Measurements from ENCODE around the gene LYRM4.

The LYRM4 gene

GRCh38 chr6:5202941-5203340, 57.8 kb downstream of the LYRM4 start:
- in situ Hi-C loops (cut with HindIII; ENCODE audit: low pct_ligation_motif_present, low sequenced_read_pairs) = no loop called here

GRCh38 chr6:5202206-5202605, 58.5 kb downstream of the LYRM4 start:
- no peak overlapping the region for H3K4me3 ChIP-seq (ENCODE audit: low read depth, low read length)
- in situ Hi-C loops (cut with HindIII; ENCODE audit: low pct_ligation_motif_present, low sequenced_read_pairs) = no loop called here
- H3K36me3 ChIP-seq (replicated peaks) = no peaks in the 10 kb centered on the region
- TF ChIP-seq CTCF (IDR thresholded peaks at IDR 0.05; ENCODE audit: low read depth, low read length, missing control alignments) = no peak
- no peak overlapping the region for H3K27ac ChIP-seq
- DNase-seq = no peak
- no peaks in the 10 kb centered on the region for H3K27me3 ChIP-seq (replicated peaks)

More at GRCh38 chr6:5202941-5203340, 57.8 kb downstream of the LYRM4 start:
- no peak overlapping the region for H3K27ac ChIP-seq
- no peak for TF ChIP-seq CTCF (IDR thresholded peaks at IDR 0.05; ENCODE audit: low read depth, low read length, missing control alignments)
- no peak for DNase-seq
- H3K27me3 ChIP-seq (replicated peaks) = no peaks in the 10 kb centered on the region
- H3K36me3 ChIP-seq (replicated peaks) = no peaks in the 10 kb centered on the region
- H3K4me3 ChIP-seq (ENCODE audit: low read depth, low read length) = no peak overlapping the region

GRCh38 chr6:5201271-5201670, 59.5 kb downstream of the LYRM4 start:
- no peaks in the 10 kb centered on the region for H3K27me3 ChIP-seq (replicated peaks)
- DNase-seq = no peak
- no peak overlapping the region for H3K4me3 ChIP-seq (ENCODE audit: low read depth, low read length)
- TF ChIP-seq CTCF (IDR thresholded peaks at IDR 0.05; ENCODE audit: low read depth, low read length, missing control alignments) = no peak
- H3K27ac ChIP-seq = no peak overlapping the region
- in situ Hi-C loops (cut with HindIII; ENCODE audit: low pct_ligation_motif_present, low sequenced_read_pairs) = no loop called here
- H3K36me3 ChIP-seq (replicated peaks) = no peaks in the 10 kb centered on the region

GRCh38 chr6:5199702-5200101, 61.0 kb downstream of the LYRM4 start:
- no peak for DNase-seq
- TF ChIP-seq CTCF (IDR thresholded peaks at IDR 0.05; ENCODE audit: low read depth, low read length, missing control alignments) = no peak
- in situ Hi-C loops (cut with HindIII; ENCODE audit: low pct_ligation_motif_present, low sequenced_read_pairs) = no loop called here
- Histone ChIP-seq H3K36me3 (replicated peaks) (no peaks in the 10 kb centered on the region), H3K27ac (no peak overlapping the region), H3K27me3 (replicated peaks) (no peaks in the 10 kb centered on the region), H3K4me3 (ENCODE audit: low read depth, low read length) (no peak overlapping the region)

- TF ChIP-seq CTCF (IDR thresholded peaks at IDR 0.05; ENCODE audit: low read depth, low read length, missing control alignments) = no peak
- in situ Hi-C loops (cut with HindIII; ENCODE audit: low pct_ligation_motif_present, low sequenced_read_pairs) = no loop called here
- DNase-seq = no peak
- Histone ChIP-seq H3K27ac (no peak overlapping the region), H3K36me3 (replicated peaks) (no peaks in the 10 kb centered on the region), H3K4me3 (ENCODE audit: low read depth, low read length) (no peak overlapping the region), H3K27me3 (replicated peaks) (no peaks in the 10 kb centered on the region)
Observed at GRCh38 chr6:5199283-5199682, 61.5 kb downstream of the LYRM4 start.

GRCh38 chr6:5197084-5197483, 63.7 kb downstream of the LYRM4 start:
- in situ Hi-C loops (cut with HindIII; ENCODE audit: low pct_ligation_motif_present, low sequenced_read_pairs) = no loop called here

More at GRCh38 chr6:5197084-5197483, 63.7 kb downstream of the LYRM4 start:
- no peak for DNase-seq
- no peak overlapping the region for H3K27ac ChIP-seq
- TF ChIP-seq CTCF (IDR thresholded peaks at IDR 0.05; ENCODE audit: low read depth, low read length, missing control alignments) = no peak
- H3K4me3 ChIP-seq (ENCODE audit: low read depth, low read length) = no peak overlapping the region
- no peaks in the 10 kb centered on the region for H3K27me3 ChIP-seq (replicated peaks)
- H3K36me3 ChIP-seq (replicated peaks) = no peaks in the 10 kb centered on the region
